HG02763 (cell line): Measurements from ENCODE around the gene RAC3.
"Not testable (repeated sequence)": the region's sequence is repeated elsewhere in the genome, so short reads cannot be mapped to it uniquely, and the experiment has no call there.

Experiments
- ATAC-seq: cut with Tn5 transposase; IDR thresholded peaks from one replicate; pipeline ENCODE4 v1.9.1; 2021; ENCODE audit warnings: mild to moderate bottlenecking, moderate library complexity; ENCODE audit not compliant: unreplicated experiment

RAC3 gene

DNA sequence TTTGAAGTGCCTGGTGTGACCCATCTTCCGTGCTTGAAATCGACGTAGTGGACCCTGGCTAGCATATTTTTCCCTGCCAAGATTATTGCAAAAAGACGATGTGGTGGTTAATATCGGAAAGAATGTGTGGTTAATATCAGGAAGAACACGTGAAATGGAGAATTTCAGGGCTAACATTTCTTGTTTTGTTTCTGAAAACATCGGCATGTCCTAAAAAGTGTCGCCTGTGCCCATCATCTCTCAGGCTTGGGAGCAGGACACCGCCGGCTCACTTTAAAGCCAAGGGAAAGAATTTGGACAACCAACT, 6.4 kb downstream of the RAC3 start:
- no peak for ATAC-seq

DNA sequence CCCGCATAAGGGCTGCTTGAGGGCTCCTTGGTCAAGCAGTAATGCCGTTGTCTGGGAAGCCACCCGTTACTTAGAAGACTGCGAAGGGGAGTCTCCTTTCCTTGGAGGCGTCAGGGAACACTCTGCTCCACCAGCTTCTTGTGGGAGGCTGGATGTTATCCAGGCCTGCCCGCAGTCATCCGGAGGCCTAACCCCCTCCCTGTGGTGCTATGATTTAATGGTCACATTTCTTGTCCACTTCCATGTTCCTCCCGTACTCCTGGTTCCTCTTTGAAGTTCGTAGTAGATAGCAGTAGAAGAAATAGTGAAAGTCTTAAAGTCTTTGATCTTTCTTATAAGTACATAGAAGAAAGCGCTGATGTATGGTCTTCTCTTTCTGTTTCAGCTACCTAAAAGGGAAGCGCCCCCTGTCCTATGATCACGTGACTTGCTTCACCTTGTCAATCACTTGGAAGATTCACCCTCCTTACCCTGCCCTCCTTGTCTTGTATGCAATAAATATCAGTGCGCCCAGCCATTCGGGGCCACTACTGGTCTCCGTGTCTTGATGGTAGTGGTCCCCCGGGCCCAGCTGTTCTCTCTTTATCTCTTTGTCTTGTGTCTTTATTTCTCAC, 7.4 kb downstream of the RAC3 start:
- not testable (repeated sequence) for ATAC-seq

DNA sequence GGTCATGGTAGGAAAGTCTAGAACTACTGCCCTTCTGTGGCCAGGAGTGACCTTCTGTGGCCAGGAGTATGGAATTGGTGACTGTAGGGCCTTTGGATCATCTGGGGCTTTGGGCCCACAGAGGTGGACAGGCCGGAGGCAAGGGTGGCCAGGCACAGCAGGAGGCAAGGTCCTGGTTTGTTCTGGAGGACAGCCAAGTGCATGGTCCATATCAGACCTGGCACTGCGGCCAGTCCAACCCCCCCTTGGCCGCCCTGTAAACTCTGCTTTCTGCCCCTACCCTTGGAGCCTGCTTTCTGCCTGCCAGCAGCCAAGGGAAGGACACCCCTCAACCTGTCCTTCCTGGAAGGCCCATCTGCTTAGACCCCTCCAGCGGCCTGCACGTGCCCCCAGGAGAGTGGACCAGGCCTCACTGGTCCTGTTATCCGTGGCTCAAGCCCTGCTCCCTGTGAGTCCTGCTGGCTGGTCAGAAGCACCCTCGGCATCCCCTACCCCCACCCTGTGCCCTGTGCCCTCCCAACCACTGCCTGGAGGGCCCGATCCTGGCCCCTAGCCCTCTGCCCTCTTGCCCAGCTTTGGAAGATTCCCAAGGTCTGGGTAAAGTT, 8.3 kb downstream of the RAC3 start:
- no peak for ATAC-seq

DNA sequence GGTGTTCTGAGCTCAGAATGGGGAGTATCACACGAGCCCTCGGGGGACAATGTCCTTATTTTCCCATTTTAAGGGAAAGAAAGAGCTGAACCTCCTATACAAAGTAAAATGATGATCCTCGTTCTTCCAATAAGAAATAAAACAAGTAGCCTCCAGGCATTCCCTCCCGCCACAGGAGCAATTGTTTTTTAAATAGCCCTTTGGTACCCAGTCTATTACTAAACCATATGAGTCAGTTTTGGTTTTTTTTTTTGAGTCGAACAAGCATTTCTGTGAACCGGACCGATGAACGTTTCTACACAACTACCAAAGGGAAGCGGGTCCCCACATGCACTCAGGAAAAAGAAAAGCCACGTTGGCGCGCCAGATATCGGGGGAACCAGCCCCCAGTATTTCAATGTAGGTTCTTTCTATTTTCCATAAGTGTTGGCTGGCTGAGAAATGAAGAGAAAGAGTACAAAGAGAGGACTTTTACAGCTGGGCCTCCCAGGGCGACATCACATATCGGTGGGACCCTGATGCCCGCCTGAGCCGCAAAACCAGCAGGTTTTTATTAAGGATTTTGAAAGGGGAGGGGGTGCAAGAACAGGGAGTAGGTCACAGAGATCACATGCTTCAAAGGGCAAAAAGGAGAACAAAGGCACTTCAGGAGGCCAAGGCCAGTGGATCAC, 9.8 kb downstream of the RAC3 start:
- no peak for ATAC-seq

DNA sequence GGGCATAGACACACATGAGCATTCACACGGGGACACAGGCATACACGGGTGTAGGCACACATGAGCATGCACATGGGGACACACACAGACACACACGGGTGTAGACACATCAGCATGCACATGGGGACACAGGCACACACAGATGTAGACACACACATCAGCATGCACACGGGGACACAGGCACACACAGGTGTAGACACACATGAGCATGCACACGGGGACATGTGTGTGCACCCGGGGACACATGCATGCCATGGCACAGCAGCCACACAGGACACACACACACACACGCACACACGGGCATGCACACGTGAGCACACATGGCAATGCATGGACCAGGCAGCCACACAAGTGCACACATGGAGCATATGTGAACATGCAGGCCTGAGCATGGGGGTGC, 11.2 kb downstream of the RAC3 start:
- ATAC-seq = no peak

DNA sequence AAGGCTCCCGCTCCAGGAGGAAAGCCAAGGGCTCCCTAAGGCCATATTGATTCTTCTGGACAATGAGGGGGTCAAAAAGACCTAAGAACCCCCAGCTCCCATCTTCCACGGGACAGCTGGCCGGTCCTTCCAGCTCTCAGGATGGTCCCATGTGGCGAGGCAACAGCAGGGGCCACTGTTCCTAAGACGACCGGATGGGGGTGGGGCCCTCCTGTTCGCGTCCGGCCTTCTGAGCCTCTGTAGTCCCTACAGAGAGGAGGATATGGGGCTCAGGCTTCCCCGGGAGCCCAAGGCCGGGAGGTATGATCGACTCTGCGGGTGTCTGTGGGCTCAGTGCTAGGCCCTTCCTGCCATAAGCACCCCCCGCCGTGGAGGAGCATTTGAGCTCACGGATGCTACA, 12.0 kb downstream of the RAC3 start:
- no peak for ATAC-seq

DNA sequence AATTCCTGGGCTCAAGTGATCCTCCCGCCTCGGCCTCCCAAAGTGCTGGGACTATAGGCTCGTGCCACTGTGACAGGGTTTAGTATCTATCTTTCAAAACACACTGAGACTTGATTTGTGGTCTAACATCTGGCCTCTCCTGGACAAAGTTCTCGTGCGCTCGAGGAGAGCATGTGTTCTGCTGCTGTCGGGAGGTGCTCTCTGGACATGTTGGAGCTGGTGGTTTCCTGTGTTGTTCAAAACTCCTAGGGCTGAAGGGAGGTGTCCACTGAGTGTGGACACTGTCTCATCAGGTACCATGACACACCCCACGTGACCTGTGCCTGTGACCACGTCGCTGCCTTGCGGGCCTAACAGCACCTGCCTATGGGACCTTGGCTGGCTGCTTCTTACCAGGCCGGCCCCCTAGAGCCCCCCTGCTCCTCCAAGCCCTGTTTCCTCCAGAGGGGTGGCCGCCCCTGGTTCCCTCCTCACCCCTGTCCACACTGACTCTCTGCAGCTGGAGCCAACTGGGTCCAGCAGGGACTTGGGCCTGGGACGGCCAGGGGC, 14.5 kb downstream of the RAC3 start:
- no peak for ATAC-seq

DNA sequence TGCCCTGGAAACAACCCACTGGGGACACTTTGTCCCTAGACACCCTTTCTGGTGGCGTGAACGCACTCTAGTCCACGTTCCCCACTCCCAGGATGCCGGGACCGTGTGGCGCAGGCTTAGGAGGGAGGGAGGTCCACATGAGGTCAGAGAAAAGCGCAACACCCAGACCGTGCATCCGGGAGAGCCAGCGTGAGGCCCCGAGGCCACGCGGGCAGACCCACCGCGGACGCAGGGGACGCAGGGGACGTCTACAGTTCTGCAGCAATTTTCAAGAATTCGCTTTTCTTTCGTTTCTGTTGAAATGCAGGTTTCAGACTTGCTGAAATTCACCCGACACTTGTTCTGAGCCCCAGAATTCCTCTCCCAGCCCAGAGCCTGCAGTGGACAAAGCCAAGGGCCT, 15.4 kb downstream of the RAC3 start:
- no peak for ATAC-seq

DNA sequence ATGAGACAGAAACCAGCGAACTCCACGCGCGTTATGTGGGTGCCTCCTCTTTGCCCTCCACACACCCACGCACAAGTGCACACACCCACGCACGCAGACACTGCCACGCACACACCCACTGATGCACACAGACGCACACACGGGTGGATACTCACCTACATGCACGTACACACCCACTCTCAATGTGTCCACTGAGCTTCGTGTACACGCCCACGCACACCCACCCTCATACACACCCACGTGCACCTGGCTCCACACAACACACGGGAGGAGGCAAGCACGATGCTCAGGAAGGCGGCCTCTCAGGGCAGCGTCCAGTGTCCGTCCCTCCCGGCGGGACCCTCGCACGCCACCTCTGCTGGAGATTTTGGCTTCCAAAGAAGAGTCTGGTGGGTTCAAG, 15.9 kb downstream of the RAC3 start:
- ATAC-seq = no peak

DNA sequence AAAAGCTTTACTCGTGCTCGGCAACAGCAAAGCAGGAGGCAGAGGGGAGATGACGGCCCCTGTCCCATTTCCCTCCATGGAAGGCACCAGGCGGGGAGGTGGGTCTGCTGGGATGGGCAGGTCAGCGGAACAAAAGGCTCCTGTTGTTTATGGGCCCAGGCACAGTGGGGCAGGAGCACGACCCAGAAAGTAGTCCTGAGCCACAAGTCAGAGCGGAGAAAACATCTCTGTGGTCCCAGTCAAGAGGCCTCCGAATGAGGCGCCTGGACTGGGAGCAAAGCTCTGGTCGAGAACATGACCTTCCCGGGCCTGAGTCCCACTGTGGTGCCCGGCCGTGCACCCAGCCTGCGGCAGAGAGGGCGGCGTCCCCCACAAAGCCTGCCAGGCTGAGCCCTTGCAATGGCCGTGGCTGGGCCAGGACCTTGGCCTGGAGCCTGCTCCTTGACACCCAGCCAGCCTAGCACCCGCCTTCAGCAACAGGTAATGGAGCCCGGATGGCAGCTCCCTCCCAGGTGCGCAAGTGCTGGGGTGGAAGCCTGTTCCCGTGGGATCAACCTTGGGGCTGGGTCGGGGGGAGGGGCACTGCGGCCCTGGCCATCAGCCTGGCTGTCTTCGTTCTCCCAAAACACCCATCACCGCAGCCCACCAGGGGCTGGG, 16.6 kb downstream of the RAC3 start:
- no peak for ATAC-seq

DNA sequence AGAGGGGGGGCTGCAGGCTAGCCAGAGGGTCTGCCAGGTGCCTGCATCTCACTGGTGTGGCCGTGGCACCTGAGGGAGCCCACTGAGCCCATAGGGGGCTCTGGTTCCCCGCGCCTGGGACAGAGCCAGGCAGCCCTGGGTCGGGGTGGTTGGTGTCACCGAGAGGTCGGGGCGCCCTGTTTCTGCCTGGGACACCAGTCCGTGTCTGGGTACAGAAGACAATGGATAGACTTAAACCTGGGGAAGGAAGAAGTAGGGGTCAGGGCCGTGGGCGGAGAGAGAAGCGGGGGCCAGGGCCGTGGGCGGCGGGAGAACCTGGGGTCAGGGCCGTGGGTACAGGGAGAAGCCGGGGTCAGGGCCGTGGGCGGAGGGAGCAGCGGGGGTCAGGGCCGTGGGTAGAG, 17.1 kb downstream of the RAC3 start:
- ATAC-seq = no peak

DNA sequence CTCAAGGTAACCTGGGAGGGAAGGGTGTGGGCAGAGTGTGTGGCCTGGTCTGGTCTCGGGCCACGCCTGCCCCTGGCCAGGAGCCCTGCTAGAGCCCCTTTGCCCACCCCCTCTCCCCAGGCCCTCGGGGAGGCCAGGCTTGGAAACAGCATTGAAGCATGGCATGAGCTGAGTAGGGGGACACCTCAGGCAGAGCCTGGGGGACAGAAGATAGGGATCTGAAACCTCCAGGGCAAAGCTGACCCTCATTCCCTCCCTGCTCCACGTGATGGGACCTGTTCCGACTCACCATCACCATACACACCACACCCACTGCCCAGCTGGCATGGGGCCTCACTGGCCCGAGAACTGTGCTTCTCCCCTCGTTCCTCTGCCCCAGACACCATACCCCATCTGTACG, 17.6 kb downstream of the RAC3 start:
- no peak for ATAC-seq

DNA sequence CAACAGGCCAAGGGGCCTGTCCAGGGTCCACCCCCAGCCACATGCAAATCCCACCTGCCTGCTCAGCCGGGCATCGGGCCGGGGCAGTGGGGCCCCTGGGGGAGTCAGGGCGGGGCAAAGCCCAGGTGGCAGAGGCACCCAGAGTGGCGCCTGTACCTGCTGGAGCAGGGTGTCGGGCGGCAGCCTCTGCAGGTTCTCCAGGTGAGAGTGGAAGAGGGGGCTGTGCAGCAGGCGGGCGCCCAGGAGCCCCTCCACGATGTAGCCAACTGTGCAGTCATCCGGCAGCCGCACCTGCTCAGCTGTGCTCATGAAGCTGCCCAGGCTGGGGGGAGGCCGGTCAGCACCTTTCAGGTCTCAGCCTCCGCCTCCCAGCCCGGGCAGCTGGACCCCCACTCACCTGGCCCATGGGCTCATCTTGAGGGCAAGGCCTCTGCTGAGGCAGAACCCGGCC, 18.1 kb downstream of the RAC3 start:
- no peak for ATAC-seq

DNA sequence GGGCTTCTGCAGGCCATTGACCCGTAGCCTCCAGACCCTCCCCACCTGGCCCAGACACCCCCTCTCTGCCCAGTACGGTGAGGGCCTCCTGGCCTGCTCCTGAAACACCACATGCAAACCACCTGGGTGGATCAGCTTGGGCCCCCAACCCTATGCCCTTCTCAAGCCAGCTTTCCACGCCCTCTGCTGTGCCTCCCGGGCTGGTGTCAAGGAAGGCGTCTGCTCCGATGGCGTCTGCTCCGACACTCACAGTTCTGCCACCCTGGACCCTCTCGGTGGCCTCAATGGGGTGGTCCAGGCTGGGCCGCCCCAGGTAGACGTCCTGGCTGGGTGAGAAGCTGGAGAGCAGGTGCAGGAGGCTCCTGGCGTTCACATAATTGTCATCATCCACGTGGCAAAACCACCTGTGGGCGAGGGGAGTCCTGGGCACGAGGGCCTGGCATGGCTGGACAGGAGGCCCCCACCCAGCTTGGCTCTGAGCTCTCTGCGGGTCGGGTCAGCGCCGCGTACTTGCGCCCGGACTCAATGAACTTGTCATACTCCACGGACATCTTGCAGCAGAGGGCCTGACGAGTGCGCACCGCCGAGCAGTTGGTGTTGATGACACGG, 18.8 kb downstream of the RAC3 start:
- no peak for ATAC-seq

DNA sequence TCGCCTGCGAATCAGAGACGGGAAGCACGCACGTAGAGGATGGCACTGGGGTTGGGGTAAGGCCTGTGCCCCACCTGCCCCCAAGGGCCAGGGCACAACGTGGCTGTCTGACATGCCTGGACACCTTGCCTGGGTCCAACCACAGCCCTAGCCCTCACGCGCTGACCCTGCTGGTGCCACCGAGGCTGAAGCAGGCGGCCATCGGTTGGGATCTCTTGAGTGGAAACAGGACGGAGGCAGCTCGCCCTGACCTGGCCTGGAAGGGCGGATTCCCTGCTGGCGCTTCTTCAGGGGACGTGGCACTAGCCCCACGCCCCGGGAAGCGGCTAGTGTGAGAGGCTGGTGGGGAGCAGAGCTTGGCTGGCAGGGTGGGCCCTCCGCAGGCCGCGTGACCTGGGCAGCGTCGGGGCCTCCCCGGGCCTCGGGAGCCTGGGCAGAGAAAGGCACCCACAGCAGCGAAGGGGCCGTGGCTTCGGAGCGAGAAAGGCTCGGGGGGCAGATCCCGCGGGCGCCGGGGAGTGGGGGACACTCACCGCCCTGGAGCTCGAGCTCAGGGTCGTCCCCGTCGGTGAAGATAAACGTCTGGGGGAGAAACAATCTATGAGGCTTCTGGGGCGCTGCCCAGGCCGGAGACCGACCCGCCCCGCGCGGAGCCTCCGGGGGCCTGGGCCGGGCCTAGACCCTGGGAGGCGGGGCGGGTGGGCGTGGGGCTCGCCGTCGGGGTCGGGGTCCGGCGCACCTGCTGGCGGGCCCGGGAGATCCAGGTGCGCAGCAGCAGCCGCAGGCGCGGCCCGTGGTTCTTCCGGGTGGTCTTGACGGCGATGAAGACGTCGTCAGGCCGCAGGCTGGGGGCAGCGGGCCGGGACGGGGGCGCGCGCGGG, 19.5 kb downstream of the RAC3 start:
- ATAC-seq = peak; percentile 11

DNA sequence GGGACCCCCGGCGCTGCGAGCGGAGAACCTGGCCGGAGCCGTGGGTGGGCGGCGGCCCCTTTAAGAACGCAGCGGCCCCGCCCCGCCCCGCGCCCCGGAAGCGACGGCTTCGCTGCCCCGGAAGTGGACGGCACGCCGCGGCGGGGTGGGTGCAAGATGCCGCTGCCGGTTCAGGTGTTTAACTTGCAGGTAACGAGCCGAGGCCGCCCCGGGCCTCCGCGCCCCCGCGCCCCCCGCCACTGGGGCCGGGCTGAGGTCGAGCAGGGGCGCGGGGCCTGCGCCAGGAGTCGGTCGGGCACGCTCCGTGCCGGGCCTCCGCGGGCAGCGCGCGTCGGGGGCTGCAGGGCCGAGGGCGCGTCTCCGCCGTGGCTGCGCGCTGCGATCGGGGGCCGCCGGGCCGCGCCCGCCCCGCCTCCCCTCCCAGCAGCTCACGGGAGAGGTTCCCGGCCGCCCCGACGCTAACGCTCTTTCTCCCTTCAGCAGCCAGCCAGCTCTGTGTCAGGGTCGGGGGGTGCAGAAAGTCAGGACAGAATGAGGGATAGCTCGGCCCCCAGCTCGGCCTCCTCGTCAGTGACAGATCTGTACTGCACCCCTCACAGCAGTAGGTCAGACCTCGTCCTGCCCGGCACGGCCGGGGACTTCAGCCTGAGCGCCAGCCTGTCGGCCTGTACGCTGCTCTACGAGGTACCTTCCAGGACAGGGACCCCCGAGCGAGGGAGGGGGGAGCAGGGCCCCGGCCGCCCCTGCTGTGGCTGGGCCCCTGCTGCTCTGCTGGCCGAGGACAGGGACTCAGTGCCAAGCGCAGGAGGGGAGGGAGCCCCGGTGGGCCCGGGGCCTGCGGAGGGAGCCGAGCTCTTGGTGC, 20.5 kb downstream of the RAC3 start, which contains the start of the genes GPS1 and RFNG:
TSS of gene GPS1 (plus strand) at position 123 of the 862 bp plus-strand sequence. CDS start at position 157, 34 bp downstream.
TSS of gene RFNG (minus strand) at position 36 of the 862 bp plus-strand sequence. CDS start 45 bp downstream, outside the sequence.
- peak; percentile 44 for ATAC-seq

DNA sequence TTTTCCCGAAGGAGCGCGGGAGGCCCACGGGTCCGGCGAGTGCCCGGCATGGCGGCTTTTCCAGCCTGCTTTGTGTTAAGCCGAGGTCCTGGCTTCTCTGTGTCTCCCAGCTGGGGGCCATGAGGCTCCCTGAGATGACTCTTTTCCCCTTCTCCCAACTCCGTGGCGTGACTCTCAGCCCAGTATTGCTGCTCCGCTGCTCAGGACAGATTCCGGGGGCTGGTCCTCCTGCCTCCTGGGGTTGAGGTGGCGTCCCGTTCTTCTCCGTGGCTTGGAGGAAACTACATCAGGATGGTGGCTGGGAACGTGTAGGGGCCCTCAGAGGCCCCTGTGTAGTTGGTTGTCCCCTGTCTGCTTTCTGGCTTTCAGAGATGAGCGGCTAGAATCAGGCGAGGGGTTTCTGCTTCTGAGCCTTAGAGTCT, 21.2 kb downstream of the RAC3 start:
- no peak for ATAC-seq

DNA sequence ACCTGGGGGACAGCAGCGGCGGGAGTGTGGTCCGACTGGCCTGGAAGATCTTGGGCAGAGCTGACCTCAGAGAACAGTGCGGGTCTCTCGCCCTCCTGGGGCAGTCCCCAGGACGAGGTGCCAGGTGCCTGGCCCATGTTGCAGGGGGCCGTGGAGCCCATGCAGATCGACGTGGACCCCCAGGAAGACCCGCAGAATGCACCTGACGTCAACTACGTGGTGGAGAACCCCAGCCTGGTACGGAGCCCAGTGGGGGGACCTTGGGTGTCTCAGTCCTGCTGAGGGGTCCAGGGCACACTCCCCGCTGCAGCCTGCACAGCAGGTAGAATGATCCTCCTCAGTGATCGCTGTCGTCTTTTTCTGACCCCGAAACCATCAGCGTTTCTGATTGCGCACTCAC, 21.7 kb downstream of the RAC3 start:
- ATAC-seq = no peak

DNA sequence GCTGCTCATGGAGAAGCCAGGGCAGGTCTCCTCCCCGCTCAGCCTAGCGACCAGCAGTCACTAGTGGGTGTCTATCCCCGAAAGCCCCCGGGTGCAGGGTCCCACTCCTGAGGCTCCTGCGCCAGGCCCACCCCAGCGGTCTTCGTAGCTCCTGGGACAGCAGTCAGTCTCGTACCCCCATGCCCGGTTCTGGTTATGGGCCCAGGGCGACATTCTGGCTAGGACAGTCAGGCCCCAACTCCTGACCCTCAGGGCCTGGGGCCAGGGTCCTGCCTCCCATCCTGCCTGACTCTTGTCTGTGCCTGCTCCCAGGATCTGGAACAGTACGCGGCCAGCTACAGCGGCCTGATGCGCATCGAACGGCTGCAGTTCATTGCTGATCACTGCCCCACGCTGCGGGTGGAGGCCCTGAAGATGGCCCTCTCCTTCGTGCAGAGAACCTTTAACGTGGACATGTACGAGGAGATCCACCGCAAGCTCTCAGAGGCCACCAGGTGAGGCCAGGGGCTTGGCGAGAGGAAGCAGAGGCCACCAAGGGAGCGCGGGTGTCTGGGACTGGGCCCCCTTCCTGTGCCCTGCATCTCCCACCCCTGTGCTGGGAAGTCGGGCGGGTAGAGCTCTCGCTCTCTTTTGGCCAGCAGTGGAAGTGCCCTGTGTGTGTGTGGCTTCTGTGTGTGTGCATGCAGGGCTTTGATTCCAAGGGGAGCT, 22.2 kb downstream of the RAC3 start:
- no peak for ATAC-seq
